ENCODE measurements around the gene GPR152. TPM values are rescaled to one million over a fixed set of nuclear protein-coding genes. Genes with fewer than 3 reads are reported as not detected.

Gene GPR152, protein sequence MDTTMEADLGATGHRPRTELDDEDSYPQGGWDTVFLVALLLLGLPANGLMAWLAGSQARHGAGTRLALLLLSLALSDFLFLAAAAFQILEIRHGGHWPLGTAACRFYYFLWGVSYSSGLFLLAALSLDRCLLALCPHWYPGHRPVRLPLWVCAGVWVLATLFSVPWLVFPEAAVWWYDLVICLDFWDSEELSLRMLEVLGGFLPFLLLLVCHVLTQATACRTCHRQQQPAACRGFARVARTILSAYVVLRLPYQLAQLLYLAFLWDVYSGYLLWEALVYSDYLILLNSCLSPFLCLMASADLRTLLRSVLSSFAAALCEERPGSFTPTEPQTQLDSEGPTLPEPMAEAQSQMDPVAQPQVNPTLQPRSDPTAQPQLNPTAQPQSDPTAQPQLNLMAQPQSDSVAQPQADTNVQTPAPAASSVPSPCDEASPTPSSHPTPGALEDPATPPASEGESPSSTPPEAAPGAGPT
- not detected in 2 replicates for total RNA-seq

DNA sequence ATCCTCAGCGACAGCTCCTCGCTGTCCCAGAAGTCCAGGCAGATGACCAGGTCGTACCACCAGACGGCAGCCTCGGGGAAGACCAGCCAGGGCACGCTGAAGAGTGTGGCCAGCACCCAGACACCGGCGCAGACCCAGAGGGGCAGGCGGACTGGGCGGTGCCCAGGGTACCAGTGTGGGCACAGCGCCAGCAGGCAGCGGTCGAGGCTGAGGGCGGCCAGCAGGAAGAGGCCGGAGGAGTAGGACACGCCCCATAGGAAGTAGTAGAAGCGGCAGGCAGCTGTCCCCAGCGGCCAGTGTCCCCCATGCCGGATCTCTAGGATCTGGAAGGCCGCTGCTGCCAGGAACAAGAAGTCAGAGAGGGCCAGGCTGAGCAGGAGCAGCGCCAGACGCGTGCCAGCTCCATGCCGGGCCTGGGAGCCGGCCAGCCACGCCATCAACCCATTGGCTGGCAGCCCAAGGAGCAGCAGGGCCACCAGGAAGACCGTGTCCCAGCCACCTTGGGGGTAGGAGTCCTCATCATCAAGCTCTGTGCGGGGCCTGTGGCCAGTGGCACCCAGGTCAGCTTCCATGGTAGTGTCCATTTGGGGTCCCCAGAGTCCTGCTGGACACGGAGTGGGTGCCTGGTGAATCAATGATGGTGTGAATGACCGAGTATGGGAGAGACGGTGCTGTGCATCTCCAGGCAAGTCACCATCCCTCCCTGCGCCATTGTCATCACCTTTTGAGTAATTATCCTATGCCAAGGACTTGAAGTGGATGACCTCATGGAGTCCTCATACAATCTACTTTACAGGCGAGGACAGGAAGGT lies at the start of gene GPR152:
GPR152 (minus strand) TSS at position 589 of the 812 bp plus-strand sequence; CDS start at position 584, 5 bp downstream.

DNA sequence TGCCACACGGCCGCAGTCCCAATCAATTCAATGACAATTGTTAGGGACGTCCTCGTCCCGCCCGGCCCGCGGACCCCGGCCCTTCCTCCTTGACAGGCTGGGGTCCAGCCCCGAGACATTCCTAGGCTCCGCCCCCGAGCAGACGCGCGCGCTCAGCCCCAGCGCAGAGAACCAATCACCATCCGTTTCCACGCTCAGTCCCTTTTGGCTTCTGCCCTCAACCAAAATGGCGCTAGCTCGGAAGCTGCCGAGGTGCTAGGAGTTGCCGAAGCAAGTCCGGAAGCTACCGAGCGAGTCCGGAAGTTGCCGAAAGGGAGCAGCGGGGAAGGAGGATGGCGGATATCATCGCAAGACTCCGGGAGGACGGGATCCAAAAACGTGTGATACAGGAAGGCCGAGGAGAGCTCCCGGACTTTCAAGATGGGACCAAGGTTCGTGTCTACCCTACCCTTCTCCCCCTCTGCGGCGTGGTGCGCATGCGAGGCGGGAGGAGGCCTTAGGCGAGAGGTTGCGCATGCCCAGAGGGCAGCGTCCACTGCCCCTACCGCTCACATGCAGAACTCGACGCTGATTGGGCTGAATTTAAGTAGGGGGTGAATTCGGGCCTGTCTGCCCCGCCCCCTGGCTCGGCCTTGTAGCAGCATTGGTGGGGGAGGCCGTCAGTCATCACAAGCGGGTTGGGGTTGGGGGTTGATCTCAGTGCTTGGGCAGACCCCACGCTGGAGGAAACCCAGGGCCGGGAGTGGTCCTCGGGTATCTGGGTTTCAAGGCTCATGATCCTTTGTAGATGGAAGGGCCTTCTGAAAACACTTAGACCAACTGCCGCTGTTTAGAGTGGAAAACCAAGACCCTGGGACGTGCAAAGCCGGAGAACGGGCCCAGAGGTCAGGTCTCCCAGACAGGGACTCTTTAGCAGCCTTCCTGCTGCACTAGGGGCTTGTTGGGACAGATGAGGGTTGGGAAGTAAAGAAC lies 30.6 kb upstream of the GPR152 start, which contains the start of gene AIP:
AIP (plus strand) TSS at position 200 of the 972 bp plus-strand sequence; CDS start at position 333, 133 bp downstream.

DNA sequence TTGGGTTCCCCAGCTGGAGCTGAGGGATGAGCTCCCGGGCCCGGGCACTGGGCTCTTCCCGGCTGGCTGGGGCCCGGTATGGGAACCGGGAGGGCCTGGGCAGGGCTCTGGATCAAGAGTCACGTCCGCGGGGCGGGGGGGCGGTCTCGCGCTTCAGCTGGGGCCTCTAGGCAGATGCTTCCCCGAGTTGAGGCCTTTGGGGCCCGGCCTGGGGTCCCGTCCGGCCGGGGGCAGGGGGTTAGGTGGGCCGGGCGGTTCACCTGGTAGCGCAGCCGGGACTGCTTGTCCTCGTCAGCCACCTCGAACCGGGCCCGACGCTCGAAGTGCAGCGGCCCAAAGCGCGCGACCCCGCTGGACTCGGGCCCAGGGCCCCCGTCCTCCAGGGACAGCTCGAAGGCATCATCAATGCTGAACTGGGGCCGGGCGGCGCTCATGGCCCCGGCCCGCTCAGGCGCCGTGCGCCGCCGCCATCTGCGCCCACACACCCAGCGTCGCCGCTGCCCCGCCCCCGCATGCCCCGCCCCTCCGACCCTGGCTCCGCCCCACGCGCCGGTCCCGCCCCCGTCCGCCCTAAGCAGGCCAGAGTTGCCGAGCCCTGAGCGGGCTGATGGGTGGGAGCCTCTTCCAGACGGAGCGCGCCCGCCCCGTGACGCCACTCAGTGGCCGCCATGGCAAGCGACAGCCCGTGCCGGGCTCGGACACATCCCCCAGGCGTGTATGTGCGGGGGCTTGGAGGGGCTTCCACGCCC lies 16.4 kb upstream of the GPR152 start, which contains the start of gene TMEM134:
TMEM134 (minus strand) TSS at position 493 of the 749 bp plus-strand sequence; CDS start at position 434, 59 bp downstream.

DNA sequence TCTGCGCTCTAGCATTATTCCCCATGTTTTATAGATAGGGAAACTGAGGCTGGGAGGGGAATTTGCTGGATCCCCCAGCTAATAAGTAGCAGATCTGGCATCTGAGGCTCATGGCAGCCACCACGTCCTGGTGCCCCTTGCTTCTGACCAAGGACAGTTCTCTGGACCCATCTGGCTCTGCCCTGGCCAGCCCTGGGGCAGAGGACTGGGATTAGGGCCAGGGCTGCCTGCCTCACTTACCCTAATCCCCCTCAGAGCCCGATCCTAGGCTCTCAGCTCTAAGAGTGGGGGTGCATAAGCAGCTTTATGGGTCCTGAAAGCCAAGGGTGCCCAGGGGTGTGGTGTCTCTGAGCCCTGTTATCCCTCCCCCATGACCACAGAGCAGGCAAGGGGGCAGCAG lies 2.5 kb upstream of the GPR152 start, which contains the start of gene CABP4:
CABP4 (plus strand) TSS at position 301 of the 400 bp plus-strand sequence; CDS start at position 371, 70 bp downstream.

DNA sequence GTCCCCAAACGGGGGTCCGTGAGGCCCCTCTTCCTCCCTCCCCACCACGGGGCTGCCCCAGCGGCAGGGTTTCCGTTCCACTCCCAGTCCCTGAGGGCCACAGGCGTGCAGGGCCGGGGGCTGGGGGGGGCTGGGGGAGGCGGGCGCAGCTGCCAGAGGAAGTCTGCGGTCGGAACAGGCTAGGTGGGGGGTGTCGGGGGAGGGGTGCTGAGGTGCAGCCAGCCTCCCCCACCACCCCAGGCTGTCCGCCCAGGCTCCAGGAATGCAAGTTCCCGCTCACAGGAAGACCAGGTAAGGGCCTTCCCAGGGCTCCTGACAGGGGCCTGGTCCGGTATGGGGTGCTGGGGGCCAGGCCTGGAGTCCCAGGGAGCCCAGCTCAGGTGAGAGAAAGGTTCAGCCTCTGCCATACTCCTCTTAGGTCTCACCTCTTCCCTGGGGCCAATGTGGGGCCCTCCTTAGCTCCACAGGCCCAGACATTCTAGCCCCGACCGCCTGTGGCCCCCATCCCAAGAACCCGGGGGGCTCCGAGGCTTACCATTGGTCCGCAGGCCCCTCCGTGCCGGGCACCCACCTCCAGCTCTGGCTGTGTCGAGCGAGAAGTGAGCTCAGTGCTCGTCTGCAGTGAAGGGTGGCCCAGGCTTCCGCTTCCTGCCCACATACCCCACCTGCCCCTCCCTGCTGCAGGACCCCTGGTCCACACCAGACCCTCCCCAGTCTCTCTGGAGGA lies 15.3 kb downstream of the GPR152 start, which contains the start of gene PTPRCAP:
PTPRCAP (minus strand) TSS at position 601 of the 727 bp plus-strand sequence; CDS start at position 538, 63 bp downstream.

DNA sequence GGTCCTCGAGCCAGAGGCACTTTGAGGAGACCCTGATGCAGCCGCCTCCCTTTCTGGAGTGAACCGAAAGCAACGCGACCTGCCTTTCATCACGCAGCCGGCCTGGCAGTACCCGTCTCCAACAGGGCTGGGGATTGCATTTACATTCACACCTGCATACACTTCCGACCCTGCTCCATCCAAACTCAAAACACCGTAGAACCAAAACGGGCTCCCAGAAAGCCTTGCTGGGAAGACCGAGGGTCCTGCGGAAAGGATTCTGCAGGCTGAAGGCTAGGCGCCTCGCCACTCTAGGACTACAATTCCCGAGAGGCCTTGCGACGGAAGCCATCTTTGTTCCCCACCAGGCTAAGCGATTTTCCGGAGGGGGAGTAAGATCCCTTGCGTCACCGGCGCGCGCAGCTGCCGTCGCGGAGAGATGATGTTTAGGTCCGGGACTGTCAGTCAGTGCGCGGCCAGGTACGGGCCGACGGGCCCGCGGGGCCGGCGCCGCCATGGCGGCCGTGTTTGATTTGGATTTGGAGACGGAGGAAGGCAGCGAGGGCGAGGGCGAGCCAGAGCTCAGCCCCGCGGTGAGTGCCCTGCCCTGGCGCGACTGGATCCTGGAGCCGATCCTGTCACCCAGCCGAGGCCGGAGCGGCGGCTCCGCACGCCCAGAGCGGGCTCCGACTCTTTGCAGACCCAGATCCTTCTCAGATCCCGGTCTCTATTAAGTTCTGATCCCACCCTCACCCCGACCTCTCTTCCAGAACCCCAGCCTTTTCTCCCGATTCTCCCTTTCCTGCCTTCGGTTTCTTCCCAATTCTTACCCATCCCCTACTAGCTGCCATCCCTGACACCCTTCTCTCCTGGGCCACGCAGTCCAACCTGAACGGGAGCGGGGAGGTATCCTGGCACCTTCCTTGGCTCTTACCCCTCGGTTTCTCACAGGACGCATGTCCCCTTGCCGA lies 24.2 kb downstream of the GPR152 start, which contains the start of gene RPS6KB2:
RPS6KB2 (plus strand) TSS at position 443 of the 950 bp plus-strand sequence; CDS start at position 495, 52 bp downstream.

DNA sequence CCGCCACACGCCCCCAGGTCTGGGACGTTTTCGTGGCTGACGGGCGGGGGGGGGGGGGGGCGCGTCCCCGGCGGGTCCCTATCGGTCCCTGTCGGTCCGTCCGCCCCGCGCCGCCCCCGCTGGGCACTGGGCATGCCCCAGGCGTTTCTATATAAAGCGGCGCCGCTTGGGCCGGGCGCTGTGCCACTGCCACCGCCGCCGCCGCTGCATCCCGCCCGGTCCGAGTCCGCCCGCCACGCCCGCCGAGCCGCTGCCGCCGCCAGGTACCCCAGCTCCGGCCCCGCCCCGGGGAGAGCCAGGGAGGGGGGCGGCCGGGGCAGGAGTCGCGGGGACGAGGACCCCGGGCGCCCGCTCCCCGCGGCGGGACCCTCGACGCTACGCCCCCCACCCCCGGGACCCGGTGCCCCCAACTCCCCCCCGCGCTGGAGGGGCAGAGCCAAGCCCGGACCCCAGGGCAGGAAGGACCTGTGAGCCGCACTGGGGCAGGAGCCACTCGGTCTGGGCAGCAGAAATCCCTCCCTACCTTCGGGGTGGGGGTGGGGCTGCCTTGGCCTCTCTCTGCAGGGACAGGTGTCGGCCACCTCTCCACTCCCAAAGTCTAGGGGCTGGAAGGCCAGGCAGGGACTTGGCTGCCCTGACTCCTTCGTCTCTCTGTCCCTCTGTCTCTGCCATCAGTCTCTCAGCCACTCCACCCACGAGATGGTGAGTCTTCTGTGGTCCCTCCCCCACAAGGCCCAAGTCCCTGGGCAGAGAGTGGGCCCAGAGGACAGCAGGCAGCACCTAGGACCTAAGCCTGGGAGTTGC lies 36.8 kb downstream of the GPR152 start, which contains the start of gene CARNS1:
CARNS1 (plus strand) TSS at position 178 of the 804 bp plus-strand sequence; CDS start at position 700, 522 bp downstream.

DNA sequence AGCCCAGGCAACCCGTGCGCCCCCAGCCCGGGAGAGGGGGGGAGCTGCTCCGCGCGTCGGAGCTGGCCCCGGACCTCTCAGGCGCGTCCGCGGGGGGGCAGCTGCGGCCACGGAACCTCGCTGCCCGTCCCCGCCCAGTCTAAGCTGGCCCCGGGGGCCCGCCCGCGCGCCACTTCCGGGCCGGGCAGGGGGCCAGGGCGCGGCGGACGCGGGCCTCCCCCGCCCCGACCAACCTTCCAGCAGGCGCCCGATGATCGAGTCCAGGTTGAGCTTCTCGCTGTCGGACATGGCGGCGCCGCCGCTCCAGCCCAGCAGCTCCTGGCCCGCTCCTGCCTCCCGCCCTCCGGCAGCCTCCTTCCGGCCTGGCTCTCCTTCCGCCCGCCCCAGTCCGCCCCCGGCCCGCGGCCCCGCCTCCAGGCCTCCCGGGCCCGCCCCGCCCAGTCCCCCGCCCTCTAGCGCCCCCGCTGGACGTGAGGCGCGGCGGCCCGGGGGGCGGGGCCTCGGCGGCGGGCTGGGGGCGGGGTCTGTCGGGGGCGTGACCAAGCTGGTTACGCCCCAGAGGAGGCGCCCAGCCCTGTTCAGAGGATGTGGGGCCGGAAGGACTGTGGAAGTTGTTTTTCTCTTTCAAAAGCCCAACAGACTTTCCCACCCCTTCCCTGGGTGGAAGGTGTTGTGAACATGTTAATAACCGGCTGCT lies 50.9 kb downstream of the GPR152 start, which contains the start of gene PPP1CA:
PPP1CA (minus strand) TSS at position 364 of the 697 bp plus-strand sequence; CDS start at position 288, 76 bp downstream.

Other genes starting within 250 kb of the GPR152 start
- gene GRK2, start 186.3 kb downstream of the GPR152 start, total RNA-seq: 38.7 and 58.7 TPM in 2 replicates
- gene ANKRD13D, start 163.4 kb downstream of the GPR152 start, total RNA-seq: 22.5 and 26.9 TPM in 2 replicates
- gene SSH3, start 149.2 kb downstream of the GPR152 start, total RNA-seq: 10.0 and 39.9 TPM in 2 replicates
- gene POLD4, start 99.2 kb downstream of the GPR152 start, total RNA-seq: 134 and 176 TPM in 2 replicates
- gene CLCF1, start 79.1 kb downstream of the GPR152 start, total RNA-seq: 14.6 and 18.1 TPM in 2 replicates
- gene RAD9A, start 60.7 kb downstream of the GPR152 start, total RNA-seq: 4.2 and 4.7 TPM in 2 replicates
- 172 and 194 TPM in 2 replicates for gene PPP1CA, start 50.9 kb downstream of the GPR152 start, total RNA-seq
- gene TBC1D10C, start 48.6 kb downstream of the GPR152 start, total RNA-seq: not detected in 2 replicates
- gene CARNS1, start 37.1 kb downstream of the GPR152 start, total RNA-seq: 0.49 TPM in 1 of 2 replicates, not detected in the other
- 46.3 and 51.8 TPM in 2 replicates for gene RPS6KB2, start 24.2 kb downstream of the GPR152 start, total RNA-seq
- gene PTPRCAP, start 15.0 kb downstream of the GPR152 start, total RNA-seq: 2.0 TPM in 1 of 2 replicates, not detected in the other
- 71.1 and 73.1 TPM in 2 replicates for gene CORO1B, start 9.3 kb downstream of the GPR152 start, total RNA-seq
- gene CABP4, start 2.6 kb upstream of the GPR152 start, total RNA-seq: not detected in 2 replicates
- 32.7 and 46.2 TPM in 2 replicates for gene TMEM134, start 16.5 kb upstream of the GPR152 start, total RNA-seq
- 59.2 and 72.4 TPM in 2 replicates for gene AIP, start 30.3 kb upstream of the GPR152 start, total RNA-seq
- 37.5 and 38.1 TPM in 2 replicates for gene PITPNM1, start 52.6 kb upstream of the GPR152 start, total RNA-seq
- gene CDK2AP2, start 55.4 kb upstream of the GPR152 start, total RNA-seq: 33.5 and 54.3 TPM in 2 replicates
- not detected in 2 replicates for gene CABP2, start 70.7 kb upstream of the GPR152 start, total RNA-seq
- 1,161 and 1,414 TPM in 2 replicates for gene GSTP1, start 131.1 kb upstream of the GPR152 start, total RNA-seq
- 199 and 234 TPM in 2 replicates for gene NDUFV1, start 154.2 kb upstream of the GPR152 start, total RNA-seq
- 4.1 and 14.6 TPM in 2 replicates for gene NUDT8, start 177.2 kb upstream of the GPR152 start, total RNA-seq
- gene TBX10, start 187.0 kb upstream of the GPR152 start, total RNA-seq: not detected in 2 replicates
- gene ACY3, start 198.0 kb upstream of the GPR152 start, total RNA-seq: not detected in 2 replicates
- not detected in 2 replicates for gene ALDH3B2, start 221.9 kb upstream of the GPR152 start, total RNA-seq

Data from cardiac atrium fibroblast (primary cell).